T-helper 17 cell (primary cell): ENCODE measurements around the gene IL37. TPM values are rescaled to one million over a fixed set of nuclear protein-coding genes. Genes with fewer than 3 reads are reported as not detected.

Experiments used
- ATAC-seq: fragments of 150-1000 bp; cut with Tn5 transposase; 2 replicates; pipeline ENCODE4 v1.10.0; 2021; ENCODE audit warnings: mild to moderate bottlenecking, moderate library complexity
- DNase-seq, 3 donors: peaks; one replicate each; pipeline versions ENCODE4 v3.0.0 to v3.0.0-alpha.2; 2020 to 2021
- H3K9me3 ChIP-seq: one replicate; pipeline ENCODE4 v1.7.0; 2013; ENCODE audit warnings: low read length, mild to moderate bottlenecking; ENCODE audit not compliant: control insufficient read depth, poor library complexity, severe bottlenecking
- H3K27ac Mint-ChIP-seq: one replicate; pipeline ENCODE4 v1.8.0; 2022; ENCODE audit warnings: mild to moderate bottlenecking, moderate library complexity, mixed read lengths
- H3K27me3 Mint-ChIP-seq: one replicate; pipeline ENCODE4 v1.8.0; 2022; ENCODE audit warnings: mixed read lengths
- H3K36me3 Mint-ChIP-seq: one replicate; pipeline ENCODE4 v1.8.0; 2022; ENCODE audit warnings: low read depth, mixed read lengths
- H3K4me1 Mint-ChIP-seq: one replicate; pipeline ENCODE4 v1.8.0; 2022; ENCODE audit warnings: mild to moderate bottlenecking, mixed read lengths
- H3K4me3 Mint-ChIP-seq: one replicate; pipeline ENCODE4 v1.8.0; 2022; ENCODE audit warnings: mild to moderate bottlenecking, moderate library complexity, mixed read lengths
- total RNA-seq, 4 donors: library from RNA in 2 of 4; stranded (reverse) in 2 of 4; gene quantifications; one replicate each; pipeline ENCODE4 v1.2.3 and lab custom pipeline; 2022 to 2026

The IL37 gene
- total RNA-seq, 2 donors from 2014 or later, result not detected

DNA sequence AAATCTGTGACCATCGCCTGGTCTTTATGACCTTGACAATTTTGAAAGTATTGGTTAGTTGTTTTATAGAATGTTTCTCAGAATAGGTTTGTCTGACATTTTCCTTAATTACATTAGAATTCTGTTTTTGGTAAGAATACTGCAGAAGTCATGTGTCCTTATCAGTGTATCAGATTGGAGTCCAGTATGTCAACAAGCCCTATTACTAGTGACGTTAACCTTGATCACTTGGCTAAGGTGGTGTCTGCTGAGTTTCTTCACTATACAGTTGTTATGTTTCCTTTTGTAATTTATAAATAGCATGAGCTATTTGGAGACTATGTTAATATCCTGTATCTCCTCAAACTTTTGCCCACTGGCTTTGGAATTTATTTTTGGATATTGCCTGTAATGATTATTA, 56.1 kb downstream of the IL37 start:
- no peaks in the 10 kb centered on the region for H3K9me3 ChIP-seq
- Mint-ChIP-seq H3K27ac (no peak overlapping the region), H3K4me3 (no peak overlapping the region), H3K4me1 (no peaks in the 10 kb centered on the region), H3K36me3 (peaks cover 2% of the 10 kb centered on the region), H3K27me3 (peaks cover 20% of the 10 kb centered on the region)
- ATAC-seq (no peak), DNase-seq (no peak)

Other genes with a start within 250 kb of the IL37 start
- gene NT5DC4, start 190.1 kb upstream of the IL37 start, total RNA-seq, result not detected
- gene CKAP2L, start 146.6 kb upstream of the IL37 start, total RNA-seq, result under 1 TPM; 0.37 to 0.97 TPM
- gene IL1A, start 126.7 kb upstream of the IL37 start, total RNA-seq, result under 1 TPM; 0.35 to 0.44 TPM
- gene IL1B, start 74.4 kb upstream of the IL37 start, total RNA-seq, result 10 to 100 TPM; 30.8 to 61.2 TPM
- not detected for gene IL36G, start 66.8 kb downstream of the IL37 start, total RNA-seq
- gene IL36A, start 94.3 kb downstream of the IL37 start, total RNA-seq, result not detected
- not detected for gene IL36B, start 141.7 kb downstream of the IL37 start, total RNA-seq
- not detected for gene IL36RN, start 148.0 kb downstream of the IL37 start, total RNA-seq
- not detected for gene IL1F10, start 156.8 kb downstream of the IL37 start, total RNA-seq
- 1 to 10 TPM in 1 of 2 donors, under 1 TPM in 1; 0.68 to 1.2 TPM for gene IL1RN, start 216.4 kb downstream of the IL37 start, total RNA-seq